Liver (tissue), 9 donors: ENCODE measurements around the gene CD52. TPM values are rescaled to one million over a fixed set of nuclear protein-coding genes. Genes with fewer than 3 reads are reported as not detected.

Experiments used
- DNase-seq: peaks from one replicate; pipeline ENCODE4 v3.0.0-alpha.2; 2017; ENCODE audit warnings: low spot score
- H3K27ac ChIP-seq, 2 donors: one replicate each; pipeline ENCODE4 v1.7.0; 2013; ENCODE audit warnings: inconsistent platforms in 2 of 2, low read length in 2 of 2, control low read depth in 1 of 2, low read depth in 1 of 2, mild to moderate bottlenecking in 1 of 2
- H3K27me3 ChIP-seq, 4 donors: one replicate each; pipeline versions ENCODE4 v1.6.1 to v1.7.0; 2013; ENCODE audit warnings: low read length in 3 of 4, inconsistent platforms in 1 of 4, mild to moderate bottlenecking in 1 of 4, moderate library complexity in 1 of 4; ENCODE audit not compliant: control insufficient read depth in 4 of 4, insufficient read depth in 4 of 4
- H3K36me3 ChIP-seq, 4 donors: one replicate each; pipeline versions ENCODE4 v1.6.1 to v1.7.0; 2013; ENCODE audit warnings: low read length in 3 of 4, mild to moderate bottlenecking in 3 of 4, low read depth in 1 of 4, moderate library complexity in 1 of 4; ENCODE audit not compliant: control insufficient read depth in 4 of 4, insufficient read depth in 3 of 4
- H3K4me1 ChIP-seq, 4 donors: one replicate each; pipeline versions ENCODE4 v1.6.1 to v1.7.0; 2013; ENCODE audit warnings: low read length in 3 of 4, mild to moderate bottlenecking in 3 of 4, moderate library complexity in 1 of 4; ENCODE audit not compliant: control insufficient read depth in 4 of 4, insufficient read depth in 4 of 4
- H3K4me3 ChIP-seq, 3 donors: one replicate each; pipeline versions ENCODE4 v1.6.1 to v1.7.0; 2013; ENCODE audit warnings: low read length in 3 of 3, control low read depth in 1 of 3, low read depth in 1 of 3, mild to moderate bottlenecking in 1 of 3
- H3K9ac ChIP-seq, 2 donors: one replicate each; pipeline ENCODE4 v1.7.0; 2013; ENCODE audit warnings: low read length in 2 of 2, mild to moderate bottlenecking in 2 of 2, moderate library complexity in 2 of 2, control low read depth in 1 of 2, low read depth in 1 of 2
- H3K9me3 ChIP-seq, 4 donors: one replicate each; pipeline versions ENCODE4 v1.6.1 to v1.7.0; 2013; ENCODE audit warnings: low read length in 3 of 4; ENCODE audit not compliant: control insufficient read depth in 4 of 4
- ATF3 ChIP-seq: IDR thresholded peaks from 2 replicates; pipeline ENCODE4 v1.6.1; 2016; ENCODE audit warnings: antibody characterized with exemption
- CTCF ChIP-seq: fragments of 150-350 bp; IDR thresholded peaks from 2 replicates; pipeline ENCODE4 v1.5.1; 2017; ENCODE audit warnings: improper control_type of control experiment, low read depth, low read length; ENCODE audit not compliant: missing input control
- EGR1 ChIP-seq, 2 donors: IDR thresholded peaks; 2 replicates each; pipeline ENCODE4 v1.6.1; 2016 to 2018; ENCODE audit warnings: antibody characterized with exemption in 2 of 2, low read depth in 2 of 2
- FOXA1 ChIP-seq: IDR thresholded peaks from 2 replicates; pipeline ENCODE4 v1.6.1; 2016; ENCODE audit warnings: antibody characterized with exemption
- FOXA2 ChIP-seq: IDR thresholded peaks from 2 replicates; pipeline ENCODE4 v1.6.1; 2016; ENCODE audit warnings: antibody characterized with exemption
- GABPA ChIP-seq, 2 donors: IDR thresholded peaks in 1 of 2; conservative IDR thresholded peaks in 1 of 2; 2 replicates each; pipeline ENCODE4 v1.6.1; 2016; ENCODE audit warnings: antibody characterized with exemption in 2 of 2, mild to moderate bottlenecking in 1 of 2, moderate library complexity in 1 of 2
- HNF4A ChIP-seq, 2 donors: conservative IDR thresholded peaks; 2 replicates each; pipeline ENCODE4 v1.6.1; 2016; ENCODE audit warnings: antibody characterized with exemption in 2 of 2, mild to moderate bottlenecking in 2 of 2
- HNF4G ChIP-seq: IDR thresholded peaks from 2 replicates; pipeline ENCODE4 v1.6.1; 2016; ENCODE audit warnings: antibody characterized with exemption
- MAX ChIP-seq: IDR thresholded peaks from 2 replicates; pipeline ENCODE4 v1.6.1; 2016; ENCODE audit warnings: antibody characterized with exemption
- NR2F2 ChIP-seq: IDR thresholded peaks from 2 replicates; pipeline ENCODE4 v1.6.1; 2016; ENCODE audit warnings: antibody characterized with exemption
- RAD21 ChIP-seq, 2 donors: IDR thresholded peaks; 2 replicates each; pipeline ENCODE4 v1.6.1; 2016; ENCODE audit warnings: antibody characterized with exemption in 2 of 2, mild to moderate bottlenecking in 2 of 2
- REST ChIP-seq: IDR thresholded peaks from 2 replicates; pipeline ENCODE4 v1.6.1; 2016; ENCODE audit warnings: antibody characterized with exemption, mild to moderate bottlenecking
- RXRA ChIP-seq, 2 donors: IDR thresholded peaks; 2 replicates each; pipeline ENCODE4 v1.6.1; 2017 to 2018; ENCODE audit warnings: antibody characterized with exemption in 2 of 2, mild to moderate bottlenecking in 1 of 2
- SP1 ChIP-seq: IDR thresholded peaks from 2 replicates; pipeline ENCODE4 v1.6.1; 2018; ENCODE audit warnings: antibody characterized with exemption, mild to moderate bottlenecking
- YY1 ChIP-seq: IDR thresholded peaks from 2 replicates; pipeline ENCODE4 v1.6.1; 2016; ENCODE audit warnings: antibody characterized with exemption, mild to moderate bottlenecking
- ZBTB33 ChIP-seq: IDR thresholded peaks from 2 replicates; pipeline ENCODE4 v1.6.1; 2016; ENCODE audit warnings: antibody characterized with exemption
- WGBS: extraction: QIAGEN DNeasy Blood & Tissue Kit; methylation state at CpG from one replicate; pipeline ENCODE4 v1.1.7; 2013; 5-methylcytosine and 5-hydroxymethylcytosine counted together
- polyA plus RNA-seq, 2 donors: library from polyadenylated mRNA; stranded (reverse) in 1 of 2; unstranded in 1 of 2; fragments of 200-250 nt in 1 of 2; fragments of >200 nt in 1 of 2; fragmentation: Nextera tagmentation in 1 of 2; extraction: Ambion mirVana in 1 of 2; gene quantifications; one replicate each; pipeline versions ENCODE4 v1.2.1 to v1.2.3, GENCODE V29; 2013 to 2015
- total RNA-seq, 2 donors: library from RNA; depleted of rRNA; stranded (reverse); fragments of >200 nt; gene quantifications; one replicate each; pipeline ENCODE4 v1.2.3, GENCODE V29; 2014
- donor health status: healthy.
- donor health status: healthy.
- donor health status: healthy.
- donor health status: healthy.
- donor health status: healthy.

CD52 gene
- total and polyA plus RNA-seq, 4 donors = 1.7 to 16.4 (median 8.9) TPM

GRCh38 chr1:26340047-26340481 is 22.3 kb downstream of the CD52 start:
- WGBS = 80% methylated on average over 4 of the region's 4 CpGs
- no peak for DNase-seq

More at GRCh38 chr1:26340047-26340481, 22.3 kb downstream of the CD52 start:
- Histone ChIP-seq H3K9me3 (no peaks in the 10 kb centered on the region), H3K27me3 (no peaks in the 10 kb centered on the region), H3K27ac (no peak overlapping the region), H3K36me3 (no peaks in the 10 kb centered on the region), H3K4me3 (no peak overlapping the region), H3K9ac (no peak overlapping the region), H3K4me1 (peaks cover 2 to 8% (median 5%) of the 10 kb centered on the region in 4 donors)
- no peak for TF ChIP-seq MAX
- no peak for TF ChIP-seq CTCF
- TF ChIP-seq REST = no peak
- no peak for TF ChIP-seq RAD21 (IDR thresholded peaks at IDR 0.05)
- TF ChIP-seq HNF4A (conservative IDR thresholded peaks at IDR 0.05) = no peak
- TF ChIP-seq GABPA (IDR thresholded peaks at IDR 0.05 in 1 of 2, conservative IDR thresholded peaks at IDR 0.05 in 1 of 2) = no peak
- no peak for TF ChIP-seq HNF4G
- TF ChIP-seq ZBTB33 = no peak
- no peak for TF ChIP-seq NR2F2
- no peak for TF ChIP-seq ATF3
- no peak for TF ChIP-seq FOXA2
- TF ChIP-seq EGR1 (IDR thresholded peaks at IDR 0.05; ENCODE audit: low read depth in 2 of 2) = no peak
- no peak for TF ChIP-seq FOXA1
- TF ChIP-seq RXRA (IDR thresholded peaks at IDR 0.05) = no peak
- no peak for TF ChIP-seq YY1
- no peak for TF ChIP-seq SP1
